CD14-positive monocyte (primary cell): Measurements from ENCODE around the gene SMCO3. TPM values are rescaled to one million over a fixed set of nuclear protein-coding genes. Genes with fewer than 3 reads are reported as not detected.

Experiments used
- DNase-seq, 3 donors: peaks; one replicate each; pipeline ENCODE4 v3.0.0-alpha.2; 2011 to 2022
- H2AFZ ChIP-seq: 2 replicates; pipeline ENCODE4 v1.6.0; 2012; ENCODE audit warnings: mild to moderate bottlenecking, low read depth, low read length, inconsistent platforms; ENCODE audit not compliant: insufficient read depth, poor library complexity, severe bottlenecking
- H3K27ac ChIP-seq, 2 donors: 1 replicate in 1 of 2; 2 replicates in 1 of 2; pipeline ENCODE4 v1.5.1; 2012 to 2013; ENCODE audit warnings: low read length in 2 of 2, control low read depth in 1 of 2, inconsistent platforms in 1 of 2, low read depth in 1 of 2, mild to moderate bottlenecking in 1 of 2
- H3K27me3 ChIP-seq, 2 donors: one replicate each; pipeline versions ENCODE4 v1.6.0 to v1.6.1; 2011 to 2013; ENCODE audit warnings: low read length in 2 of 2; ENCODE audit not compliant: control insufficient read depth in 2 of 2, insufficient read depth in 2 of 2
- H3K36me3 ChIP-seq, 2 donors: replicated peaks in 1 of 2; 1 replicate in 1 of 2; 2 replicates in 1 of 2; pipeline versions ENCODE4 v1.5.1 to v1.6.1; 2012 to 2013; ENCODE audit warnings: low read length in 2 of 2, control low read depth in 1 of 2, inconsistent platforms in 1 of 2, mild to moderate bottlenecking in 1 of 2; ENCODE audit not compliant: insufficient read depth in 2 of 2, control insufficient read depth in 1 of 2
- H3K4me1 ChIP-seq, 2 donors: 1 replicate in 1 of 2; 2 replicates in 1 of 2; pipeline versions ENCODE4 v1.5.1 to v1.6.1; 2012 to 2013; ENCODE audit warnings: low read length in 2 of 2, control low read depth in 1 of 2, inconsistent platforms in 1 of 2, mild to moderate bottlenecking in 1 of 2, moderate library complexity in 1 of 2; ENCODE audit not compliant: insufficient read depth in 2 of 2, control insufficient read depth in 1 of 2
- H3K4me2 ChIP-seq: replicated peaks from 2 replicates; pipeline ENCODE3; 2012; ENCODE audit warnings: low read length, moderate library complexity, mild to moderate bottlenecking; ENCODE audit not compliant: poor library complexity, severe bottlenecking; ENCODE audit errors: extremely low read depth
- H3K4me3 ChIP-seq, 3 experiments: fragments of 200-600 bp in 1 of 3; sonication (generic) in 1 of 3; replicated peaks in 1 of 3; 1 replicate in 2 of 3; 2 replicates in 1 of 3; pipeline ENCODE4 v1.5.1; 2011 to 2013; ENCODE audit warnings: low read length in 3 of 3, mild to moderate bottlenecking in 3 of 3, control low read depth in 2 of 3, low read depth in 2 of 3, inconsistent platforms in 1 of 3, moderate library complexity in 1 of 3
- H3K79me2 ChIP-seq: 2 replicates; pipeline ENCODE4 v1.6.0; 2012; ENCODE audit warnings: mild to moderate bottlenecking, control low read depth, inconsistent platforms, low read length, moderate library complexity; ENCODE audit not compliant: insufficient read depth
- H3K9ac ChIP-seq: 2 replicates; pipeline ENCODE4 v1.6.0; 2017; ENCODE audit warnings: low read length, mild to moderate bottlenecking; ENCODE audit not compliant: insufficient read depth, poor library complexity, severe bottlenecking
- H3K9me3 ChIP-seq, 2 donors: replicated peaks in 1 of 2; 1 replicate in 1 of 2; 2 replicates in 1 of 2; pipeline versions ENCODE4 v1.5.1 to v1.6.1; 2012 to 2013; ENCODE audit warnings: low read length in 2 of 2, control low read depth in 1 of 2; ENCODE audit not compliant: control insufficient read depth in 1 of 2, insufficient read depth in 1 of 2
- H4K20me1 ChIP-seq: 2 replicates; pipeline ENCODE4 v1.6.0; 2012; ENCODE audit warnings: mild to moderate bottlenecking, low read length, control low read depth, moderate library complexity; ENCODE audit not compliant: insufficient read depth
- H3K27ac Mint-ChIP-seq, 7 donors: one replicate each; pipeline ENCODE4 v1.8.0; 2020; ENCODE audit warnings: mild to moderate bottlenecking in 7 of 7, mixed read lengths in 7 of 7, moderate library complexity in 6 of 7, inconsistent platforms in 2 of 7
- H3K27me3 Mint-ChIP-seq, 3 donors: one replicate each; pipeline ENCODE4 v1.8.0; 2021 to 2022; ENCODE audit warnings: low read depth in 3 of 3, mild to moderate bottlenecking in 3 of 3, mixed read lengths in 3 of 3, moderate library complexity in 3 of 3, inconsistent platforms in 1 of 3
- H3K36me3 Mint-ChIP-seq, 2 donors: one replicate each; pipeline ENCODE4 v1.8.0; 2020; ENCODE audit warnings: mixed read lengths in 2 of 2, inconsistent platforms in 1 of 2, mild to moderate bottlenecking in 1 of 2
- H3K4me1 Mint-ChIP-seq: one replicate; pipeline ENCODE4 v1.8.0; 2020; ENCODE audit warnings: mild to moderate bottlenecking, mixed read lengths
- H3K4me3 Mint-ChIP-seq, 2 donors: one replicate each; pipeline ENCODE4 v1.8.0; 2020; ENCODE audit warnings: mild to moderate bottlenecking in 2 of 2, mixed read lengths in 2 of 2, moderate library complexity in 1 of 2
- H3K9me3 Mint-ChIP-seq, 7 donors: one replicate each; pipeline ENCODE4 v1.8.0; 2020 to 2022; ENCODE audit warnings: mixed read lengths in 7 of 7, mild to moderate bottlenecking in 6 of 7, moderate library complexity in 6 of 7, inconsistent platforms in 2 of 7
- WGBS: methylation state at CpG from one replicate; pipeline ENCODE4 v1.1.5; 2013; ENCODE audit warnings: missing lambda C conversion rate; ENCODE audit not compliant: insufficient coverage; 5-methylcytosine and 5-hydroxymethylcytosine counted together
- intact Hi-C, 2 donors: fragments of 100-400 bp; cut with micrococcal nuclease; formaldehyde crosslinking; loops; one replicate each; pipeline versions ENCODE4 v1.15.0 to v1.15.1; 2023
- polyA plus RNA-seq, 3 donors: library from polyadenylated mRNA; depleted of rRNA in 1 of 3; unstranded in 2 of 3; stranded (reverse) in 1 of 3; fragments of 300-500 nt in 2 of 3; fragments of >200 nt in 1 of 3; fragmentation: Illumina TruSeq in 2 of 3; gene quantifications; 1 replicate in 2 of 3; 2 replicates in 1 of 3; pipeline ENCODE4 v1.2.3, GENCODE V29; 2012 to 2021
- TF ChIP-seq, protein P1 (sequence below): fragments of 200-600 bp; IDR thresholded peaks from one replicate; pipeline ENCODE4 v1.8.0; 2022; ENCODE audit warnings: antibody characterized with exemption, mild to moderate bottlenecking

SMCO3 gene
- polyA plus RNA-seq, 3 donors, result 0.11 TPM; not detected in 2

DNA sequence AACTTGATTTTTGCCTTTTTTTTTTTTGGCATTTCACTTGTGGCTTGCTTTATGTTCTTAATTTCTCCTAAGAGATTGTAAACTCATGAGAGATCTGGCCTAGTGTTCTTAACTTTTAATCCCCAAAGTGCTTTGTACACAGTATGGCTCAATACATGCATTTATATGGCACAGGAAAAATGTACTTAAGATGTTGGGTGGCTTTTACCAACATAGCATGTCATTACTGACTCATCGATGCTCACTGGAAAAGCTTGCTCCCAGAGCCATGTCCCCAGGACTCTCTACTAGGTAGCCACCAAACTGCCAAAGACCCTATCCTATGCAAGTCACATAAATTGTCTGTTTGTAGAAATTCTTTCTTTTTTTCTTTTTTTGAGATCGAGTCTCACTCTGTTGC, 13.1 kb upstream of the SMCO3 start:
- Histone ChIP-seq H2AFZ (no peak overlapping the region), H3K27ac (no peak overlapping the region), H4K20me1 (no peaks in the 10 kb centered on the region), H3K4me1 (no peaks in the 10 kb centered on the region), H3K79me2 (no peaks in the 10 kb centered on the region), H3K4me3 (no peak overlapping the region), H3K36me3 (no peaks in the 10 kb centered on the region), H3K9me3 (no peaks in the 10 kb centered on the region), H3K9ac (no peak overlapping the region), H3K4me2 (no peak overlapping the region), H3K27me3 (no peaks in the 10 kb centered on the region)
- Mint-ChIP-seq H3K9me3 (peaks cover 0 to 2% (median 0%) of the 10 kb centered on the region in 7 donors), H3K36me3 (no peaks in the 10 kb centered on the region), H3K27ac (no peak overlapping the region), H3K4me1 (no peaks in the 10 kb centered on the region), H3K4me3 (no peak overlapping the region), H3K27me3 (peaks cover 0 to 12% (median 3%) of the 10 kb centered on the region in 3 donors)
- TF ChIP-seq, protein P1, sequence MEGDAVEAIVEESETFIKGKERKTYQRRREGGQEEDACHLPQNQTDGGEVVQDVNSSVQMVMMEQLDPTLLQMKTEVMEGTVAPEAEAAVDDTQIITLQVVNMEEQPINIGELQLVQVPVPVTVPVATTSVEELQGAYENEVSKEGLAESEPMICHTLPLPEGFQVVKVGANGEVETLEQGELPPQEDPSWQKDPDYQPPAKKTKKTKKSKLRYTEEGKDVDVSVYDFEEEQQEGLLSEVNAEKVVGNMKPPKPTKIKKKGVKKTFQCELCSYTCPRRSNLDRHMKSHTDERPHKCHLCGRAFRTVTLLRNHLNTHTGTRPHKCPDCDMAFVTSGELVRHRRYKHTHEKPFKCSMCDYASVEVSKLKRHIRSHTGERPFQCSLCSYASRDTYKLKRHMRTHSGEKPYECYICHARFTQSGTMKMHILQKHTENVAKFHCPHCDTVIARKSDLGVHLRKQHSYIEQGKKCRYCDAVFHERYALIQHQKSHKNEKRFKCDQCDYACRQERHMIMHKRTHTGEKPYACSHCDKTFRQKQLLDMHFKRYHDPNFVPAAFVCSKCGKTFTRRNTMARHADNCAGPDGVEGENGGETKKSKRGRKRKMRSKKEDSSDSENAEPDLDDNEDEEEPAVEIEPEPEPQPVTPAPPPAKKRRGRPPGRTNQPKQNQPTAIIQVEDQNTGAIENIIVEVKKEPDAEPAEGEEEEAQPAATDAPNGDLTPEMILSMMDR, result no peak
- intact Hi-C loops, result no loop called here
- no CpG with 5 or more reads among the region's 2 CpGs for WGBS
- no peak for DNase-seq

DNA sequence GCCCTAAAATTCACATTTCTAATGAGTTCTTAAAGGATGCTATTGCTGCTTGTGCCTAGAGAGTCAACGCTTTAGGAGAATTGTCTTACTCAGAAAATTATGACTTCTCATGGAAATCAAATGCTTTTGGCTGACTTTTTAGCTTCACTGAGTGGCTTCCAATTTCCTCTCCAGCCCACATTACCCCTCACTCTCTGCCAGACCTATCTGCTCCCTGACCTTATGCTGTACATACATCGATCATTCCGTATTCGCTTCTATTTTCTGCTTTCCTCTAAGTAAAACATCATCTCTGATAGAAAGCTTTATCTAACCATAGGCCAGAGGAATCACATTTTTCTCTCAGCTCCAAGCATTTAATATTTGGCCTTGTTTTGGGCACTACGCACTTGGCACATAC, 12.5 kb upstream of the SMCO3 start:
- no peaks in the 10 kb centered on the region for H3K4me1 ChIP-seq
- TF ChIP-seq, protein P1, result no peak
- no peaks in the 10 kb centered on the region for H3K9me3 ChIP-seq
- H3K4me3 ChIP-seq, result no peak overlapping the region
- H3K27me3 ChIP-seq, result no peaks in the 10 kb centered on the region
- no peak overlapping the region for H3K4me2 ChIP-seq
- Mint-ChIP-seq H3K4me1 (no peaks in the 10 kb centered on the region), H3K27ac (peak overlapping the region in 1 of 7 donors; percentile 0), H3K36me3 (no peaks in the 10 kb centered on the region), H3K4me3 (no peak overlapping the region), H3K9me3 (peaks cover 0 to 2% (median 0%) of the 10 kb centered on the region in 7 donors), H3K27me3 (peaks cover 0 to 15% (median 3%) of the 10 kb centered on the region in 3 donors)
- no peak overlapping the region for H3K27ac ChIP-seq
- H4K20me1 ChIP-seq, result no peaks in the 10 kb centered on the region
- no peak for DNase-seq
- H3K79me2 ChIP-seq, result no peaks in the 10 kb centered on the region
- H3K9ac ChIP-seq, result no peak overlapping the region
- intact Hi-C loops, result no loop called here
- H2AFZ ChIP-seq, result no peak overlapping the region
- WGBS, result 98% methylated on average over 3 of the region's 5 CpGs
- no peaks in the 10 kb centered on the region for H3K36me3 ChIP-seq
